ENCODE data around the gene PLEKHG5.
A peak's percentile ranks its signal among the peaks of the same experiment; 100 is the strongest.

Gene PLEKHG5

DNA sequence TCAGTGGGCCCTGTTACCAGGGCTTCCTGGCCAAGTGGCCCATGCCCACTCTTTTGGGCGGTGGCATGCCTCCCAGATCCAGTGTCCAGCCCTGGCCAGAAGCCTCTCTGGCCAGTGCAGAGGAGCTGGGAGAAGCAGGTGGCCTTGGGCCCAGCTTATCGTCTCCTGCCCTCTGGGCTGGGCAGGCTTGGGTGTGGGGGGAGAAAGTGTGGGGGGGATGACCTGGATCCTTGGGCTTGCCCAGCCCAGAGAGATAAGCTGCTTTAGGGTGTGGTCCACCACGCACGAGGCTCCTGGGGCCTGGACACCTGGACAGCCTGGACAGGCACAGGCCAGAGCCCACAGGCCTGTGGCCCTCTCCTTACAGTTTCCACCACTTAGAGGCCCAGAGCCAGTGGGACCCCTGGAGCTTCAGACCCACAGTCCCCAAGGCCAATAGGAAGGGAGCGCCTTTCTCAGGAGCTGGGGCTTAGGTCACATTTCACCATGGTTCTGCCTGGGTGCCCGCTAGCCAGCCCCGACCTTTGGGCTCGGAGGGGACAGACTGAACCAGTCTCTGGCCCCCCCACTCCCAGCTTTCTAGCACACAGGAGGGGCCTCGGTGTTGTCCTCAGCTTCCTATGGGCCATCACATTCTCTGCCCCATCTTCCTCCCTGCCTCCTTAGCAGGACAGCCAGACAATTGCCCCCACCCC, 65.0 kb downstream of the PLEKHG5 start:
- no peak for DNase-seq (ENCODE audit: low read depth in 3 of 3)

DNA sequence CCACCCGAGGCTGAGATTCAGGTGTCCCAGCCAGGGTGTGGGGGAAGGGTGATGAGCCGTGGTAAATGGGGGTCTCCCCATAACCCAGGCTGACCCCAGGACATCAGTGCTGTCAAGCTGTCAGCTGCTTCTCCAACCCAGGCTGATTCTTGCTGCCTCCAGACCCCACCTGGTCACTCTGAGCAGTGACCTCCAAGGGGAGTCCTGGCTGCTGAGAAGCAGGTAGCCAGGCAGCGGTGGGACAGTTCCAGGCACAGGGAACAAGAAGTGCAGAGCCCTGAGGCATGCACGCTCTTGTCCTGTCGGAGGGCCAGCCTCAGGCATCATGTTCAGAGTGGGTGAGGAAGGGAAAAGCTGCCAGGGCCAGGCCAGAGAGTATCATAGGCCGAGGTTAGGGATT, 65.8 kb downstream of the PLEKHG5 start:
- no peak for DNase-seq (ENCODE audit: low read depth in 3 of 3)

DNA sequence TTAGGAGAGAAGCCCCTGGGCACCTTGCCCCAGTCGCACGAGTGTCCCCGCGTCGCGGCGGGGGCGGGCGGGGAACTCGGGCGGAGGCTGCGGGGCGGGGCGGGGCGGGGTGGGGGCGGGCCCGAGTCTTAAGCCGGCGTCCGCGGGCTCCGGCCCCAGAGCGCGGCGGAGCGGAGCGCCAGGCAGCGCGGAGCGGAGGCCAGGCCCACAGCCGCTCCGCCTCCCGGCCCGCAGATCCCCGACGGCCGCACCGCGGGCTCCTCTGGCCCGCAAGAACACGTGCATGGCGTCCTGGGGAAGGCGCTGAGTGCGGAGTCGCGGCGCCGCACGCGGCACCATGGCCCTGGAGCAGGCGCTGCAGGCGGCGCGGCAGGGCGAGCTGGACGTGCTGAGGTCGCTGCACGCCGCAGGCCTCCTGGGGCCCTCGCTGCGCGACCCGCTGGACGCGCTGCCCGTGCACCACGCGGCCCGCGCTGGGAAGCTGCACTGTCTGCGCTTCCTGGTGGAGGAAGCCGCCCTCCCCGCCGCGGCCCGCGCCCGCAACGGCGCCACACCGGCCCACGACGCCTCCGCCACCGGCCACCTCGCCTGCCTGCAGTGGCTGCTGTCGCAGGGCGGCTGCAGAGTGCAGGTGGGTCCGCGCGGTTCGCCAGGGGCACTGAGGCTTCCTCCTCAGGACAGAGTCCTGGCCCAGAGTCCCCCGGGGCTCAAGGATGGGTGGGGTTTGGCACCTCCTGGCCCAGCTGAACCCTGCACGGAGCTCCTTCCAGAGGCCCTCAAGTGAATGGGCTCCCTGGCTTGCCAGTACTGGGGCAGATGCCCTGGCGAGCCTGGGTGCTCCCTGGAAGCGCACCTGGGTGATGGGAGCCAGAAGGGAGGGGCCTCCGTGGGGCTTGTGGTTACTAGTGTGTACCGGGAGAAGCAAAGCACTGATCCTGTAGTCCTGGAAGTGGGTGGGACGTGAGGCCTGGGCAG, 66.6 kb downstream of the PLEKHG5 start, which contains the start of gene ESPN:
TSS of gene ESPN (plus strand) at position 158 of the 975 bp plus-strand sequence. CDS start at position 338, 180 bp downstream.
- no peak for DNase-seq (ENCODE audit: low read depth in 3 of 3)

DNA sequence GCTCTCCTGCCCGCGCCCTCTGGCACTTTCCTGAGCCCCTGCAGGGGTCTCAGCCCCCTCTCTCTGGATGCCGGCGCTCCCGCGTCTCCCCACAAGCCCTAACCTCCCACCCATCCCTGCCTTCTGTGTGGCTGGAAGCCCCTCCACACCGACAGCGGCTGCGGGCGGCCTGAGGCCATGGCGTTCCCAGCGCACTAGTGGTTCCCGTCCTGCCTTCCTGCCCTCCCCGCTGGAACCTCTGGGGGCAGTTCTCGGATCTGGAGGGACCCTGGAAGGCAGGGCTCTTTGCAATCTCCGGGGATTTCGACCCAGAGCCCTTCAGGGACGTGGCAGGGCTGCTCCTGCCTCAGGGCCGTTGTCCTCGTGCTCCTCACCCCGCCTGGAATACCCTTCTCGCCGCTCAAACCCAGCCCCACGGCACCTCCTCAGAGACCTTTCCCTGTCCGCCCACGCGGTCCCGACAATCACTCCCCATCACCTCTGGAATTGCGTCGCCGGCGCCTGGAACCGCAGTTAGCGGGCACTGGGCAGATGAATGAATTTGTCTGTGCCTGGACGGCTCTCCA, 67.4 kb downstream of the PLEKHG5 start:
- DNase-seq (ENCODE audit: low read depth in 3 of 3) = no peak

DNA sequence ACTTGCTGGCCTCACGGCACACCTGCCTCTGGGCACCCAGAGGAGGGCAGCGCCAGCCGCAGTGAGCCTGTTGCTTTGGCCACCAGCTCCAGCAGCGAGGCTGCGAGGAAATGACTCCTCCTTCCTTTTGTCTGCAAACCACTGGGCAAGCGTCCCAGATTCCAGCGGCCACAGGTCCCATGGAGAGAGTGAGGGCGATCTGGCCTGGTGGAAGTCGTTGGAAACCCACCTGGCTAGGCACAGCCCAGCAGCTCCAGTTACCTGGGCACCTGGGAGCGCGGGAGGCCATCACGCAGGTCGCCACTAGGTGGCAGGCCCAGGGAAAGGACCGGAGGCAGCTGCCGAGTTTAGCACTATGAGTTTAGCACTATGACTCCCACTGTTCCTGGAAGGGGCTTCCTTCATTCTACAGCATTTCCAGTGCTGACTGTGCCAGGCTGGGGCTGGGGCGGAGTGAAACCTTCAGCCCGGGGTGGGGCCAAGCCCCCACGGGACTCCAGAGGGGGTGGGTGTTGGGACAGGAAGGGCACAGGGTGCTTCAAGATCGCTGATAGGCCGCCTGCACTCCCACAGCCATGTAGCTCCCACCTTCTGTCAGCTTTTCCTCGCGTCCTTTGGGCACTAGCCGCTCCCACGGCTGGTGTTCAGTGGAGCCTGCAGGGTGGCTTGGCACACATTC, 68.0 kb downstream of the PLEKHG5 start:
- peak; percentile 47 to 72 (median 54) for DNase-seq (ENCODE audit: low read depth in 3 of 3)

DNA sequence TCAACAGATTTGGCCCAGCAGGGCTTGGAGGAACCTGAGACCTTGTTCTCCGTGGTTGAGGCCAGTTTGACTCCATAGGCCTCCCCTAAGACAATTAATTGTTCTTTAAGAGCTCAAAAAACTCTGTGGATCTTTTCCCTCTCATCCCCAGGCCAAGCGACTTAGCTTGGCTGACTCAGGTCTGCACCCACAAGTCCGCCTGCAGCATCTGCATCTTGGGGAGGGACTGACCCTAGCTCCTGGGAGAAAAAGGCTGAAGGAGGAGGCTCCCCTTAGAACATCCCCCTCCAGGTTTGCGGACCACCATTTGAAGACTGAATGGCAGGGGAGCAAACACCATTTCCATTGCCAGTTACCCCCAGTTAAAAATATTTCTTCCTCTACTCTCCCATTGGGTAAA, 70.2 kb downstream of the PLEKHG5 start:
- no peak for DNase-seq (ENCODE audit: low read depth in 3 of 3)

DNA sequence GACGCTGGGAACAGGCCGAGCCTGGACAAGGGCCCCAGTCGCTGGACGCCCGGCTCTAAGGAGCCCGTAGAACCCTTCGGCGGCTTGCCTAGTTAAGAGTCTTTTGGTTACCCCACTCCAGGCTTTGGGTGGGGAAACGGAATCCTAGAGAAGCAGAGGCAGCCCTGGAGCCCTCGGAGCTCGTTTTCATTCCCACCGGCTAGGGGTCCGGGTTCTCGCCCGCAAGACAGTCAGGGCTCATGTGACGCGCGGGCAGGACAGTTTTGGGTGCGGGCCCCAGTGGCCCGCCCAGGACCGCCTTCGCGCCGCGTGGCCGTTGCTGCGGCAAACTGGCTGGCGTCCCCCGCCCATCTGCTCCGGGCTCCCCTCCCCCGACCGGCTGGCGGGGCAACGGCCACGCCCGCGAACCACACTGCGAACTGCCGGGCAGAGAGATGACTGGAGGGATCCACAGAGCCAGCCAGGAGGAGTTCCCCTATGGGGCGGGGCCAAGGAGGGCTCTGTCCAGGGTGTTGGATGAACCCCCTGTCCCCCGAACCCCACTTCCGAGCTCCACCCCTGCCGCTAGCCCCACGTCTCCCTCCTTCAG, 70.9 kb downstream of the PLEKHG5 start:
- no peak for DNase-seq (ENCODE audit: low read depth in 3 of 3)

DNA sequence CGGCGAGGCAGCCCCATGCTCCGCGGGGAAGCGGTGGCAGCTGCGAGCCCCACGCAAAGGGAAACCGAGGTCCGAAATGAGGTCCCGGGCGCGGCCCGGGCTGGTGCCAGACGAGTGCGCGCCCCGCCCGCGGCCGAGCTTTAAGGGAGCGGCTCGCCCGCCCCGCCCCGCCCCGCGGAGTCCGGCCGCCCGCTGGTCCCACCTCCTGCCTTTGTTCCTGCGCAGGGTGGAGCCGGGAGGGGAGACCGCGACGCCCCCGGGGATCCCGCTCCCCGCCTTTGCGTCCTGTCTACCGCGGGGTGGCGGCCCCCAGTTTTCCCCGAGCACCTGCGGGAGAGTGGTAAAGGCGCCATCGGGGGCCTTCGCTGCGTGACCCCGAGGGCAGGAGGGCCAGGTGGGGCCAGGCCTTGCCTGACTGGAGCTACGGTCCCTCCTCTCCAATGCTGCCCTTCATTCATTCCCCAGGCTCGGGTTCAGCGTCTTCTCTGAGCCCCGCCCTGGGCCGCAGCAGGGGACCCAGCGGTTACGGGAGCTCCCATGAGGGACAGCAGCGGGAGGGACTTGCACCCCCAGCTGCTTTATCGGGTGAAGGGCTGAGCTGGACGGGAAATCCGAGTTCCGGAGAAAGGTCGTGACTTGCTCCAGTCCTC, 71.5 kb downstream of the PLEKHG5 start, which contains the start of gene HES2:
TSS of gene HES2 (minus strand) at position 116 of the 650 bp plus-strand sequence. CDS start at position 17, 99 bp downstream.
- DNase-seq (ENCODE audit: low read depth in 3 of 3) = no peak

DNA sequence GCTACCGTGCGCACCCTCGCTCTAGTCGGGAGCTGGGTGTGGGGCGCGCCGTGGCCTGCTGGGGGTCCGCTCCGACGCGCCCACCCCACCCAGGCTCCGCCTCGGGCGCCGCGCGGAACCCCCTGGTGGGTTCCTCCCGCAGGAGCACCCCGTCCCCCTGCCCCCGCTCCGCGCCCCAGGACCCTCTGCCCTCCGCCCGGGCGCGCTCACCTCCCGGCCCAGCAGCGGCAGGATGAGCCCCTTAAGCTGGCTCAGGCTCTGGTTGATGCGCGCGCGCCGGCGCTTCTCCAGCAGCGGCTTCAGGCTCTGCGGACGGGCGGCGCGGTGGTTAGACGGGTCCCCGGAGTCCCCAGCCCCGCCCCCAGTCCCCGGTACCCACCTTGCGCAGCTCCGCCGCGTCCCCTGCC, 72.1 kb downstream of the PLEKHG5 start:
- DNase-seq (ENCODE audit: low read depth in 3 of 3) = no peak

DNA sequence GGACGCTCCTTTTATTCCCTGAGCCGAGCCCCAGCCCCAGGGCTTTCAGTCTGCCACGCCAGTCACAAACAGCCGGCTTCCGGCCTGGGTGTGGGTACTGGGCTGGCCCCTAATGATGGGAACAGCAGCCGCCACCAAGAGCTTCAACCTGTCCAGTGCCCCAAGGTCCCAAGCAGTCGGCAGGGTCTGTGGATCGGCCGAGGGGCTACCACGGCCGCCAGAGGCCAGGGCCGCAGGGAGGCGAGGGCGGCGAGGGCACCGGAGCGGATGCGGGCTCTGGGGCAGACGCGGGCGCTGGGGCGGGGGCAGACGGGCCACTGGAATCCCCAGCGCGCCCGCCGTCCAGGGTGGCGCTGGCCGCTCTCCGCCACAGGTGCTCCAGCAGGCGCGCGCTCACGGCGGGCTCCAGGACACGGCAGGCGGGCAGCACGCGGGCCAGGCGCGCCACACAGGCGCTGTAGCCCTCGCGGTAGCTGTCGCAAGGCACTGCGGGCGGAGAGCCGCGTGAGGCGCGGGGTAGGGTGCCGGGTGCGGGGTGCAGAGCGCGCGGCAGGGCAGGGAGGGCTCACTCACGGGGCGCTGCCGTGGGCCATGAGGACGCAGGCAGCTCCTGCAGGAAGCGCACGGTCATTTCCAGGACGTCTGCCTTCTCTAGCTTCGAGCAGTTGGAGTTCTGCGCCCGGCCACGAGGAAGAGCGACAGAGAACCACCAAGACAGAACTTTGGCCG, 72.6 kb downstream of the PLEKHG5 start:
- no peak for DNase-seq (ENCODE audit: low read depth in 3 of 3)

DNA sequence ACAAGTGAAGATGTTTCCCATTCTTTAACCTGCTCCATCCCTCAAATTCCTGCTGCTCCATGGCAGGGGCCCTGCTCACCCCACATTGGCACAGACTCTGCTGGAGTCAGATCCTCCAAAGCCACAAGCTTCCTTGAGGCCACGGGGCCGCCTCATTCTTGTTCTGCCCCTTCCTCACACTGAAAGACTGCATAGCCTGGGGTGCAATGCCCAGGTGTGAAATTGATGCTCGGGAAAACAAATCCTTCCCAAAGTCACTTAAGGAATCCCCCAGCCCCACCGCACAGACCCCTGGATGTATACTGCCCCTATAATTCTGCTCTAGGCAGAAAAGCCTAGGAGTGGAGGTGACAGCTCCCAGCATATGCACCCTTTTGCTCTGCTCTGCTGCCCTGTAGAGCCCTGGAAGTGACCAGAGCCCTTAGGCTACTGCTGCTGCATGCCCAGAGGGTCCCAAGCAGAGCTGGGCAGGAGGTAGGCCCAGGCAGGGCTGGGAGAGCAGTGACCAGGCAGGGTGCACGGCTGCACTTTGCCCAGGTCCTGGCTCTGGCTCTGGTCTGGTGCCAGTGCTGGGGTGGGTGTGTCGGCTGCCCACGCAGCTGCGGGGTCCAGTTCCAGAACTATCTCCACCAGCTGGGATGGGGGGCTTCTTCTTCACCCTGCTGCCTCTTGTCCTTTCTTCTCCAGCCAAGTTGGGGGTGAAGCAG, 73.4 kb downstream of the PLEKHG5 start:
- DNase-seq (ENCODE audit: low read depth in 3 of 3) = no peak

Data from stimulated activated CD4-positive, alpha-beta T cell treated with anti-CD3 and anti-CD28 coated beads, TNF-alpha, amount 100 ng/mL, for 24 hours (primary cell).